Kidney epithelial cell (primary cell): ENCODE data around the gene RASGEF1B. TPM values are rescaled to one million over a fixed set of nuclear protein-coding genes. Genes with fewer than 3 reads are reported as not detected.
"Not testable (repeated sequence)": the region's sequence is repeated elsewhere in the genome, so short reads cannot be mapped to it uniquely, and the experiment has no call there.

Experiments
- DNase-seq: peaks from one replicate; pipeline ENCODE4 v3.0.0-alpha.2; 2010; ENCODE audit warnings: low read depth
- H3K27me3 ChIP-seq: 2 replicates; pipeline ENCODE4 v1.6.0; 2011; ENCODE audit warnings: low read length; ENCODE audit not compliant: control insufficient read depth, insufficient read depth
- H3K36me3 ChIP-seq: 2 replicates; pipeline ENCODE4 v1.5.1; 2011; ENCODE audit warnings: low read length; ENCODE audit not compliant: control insufficient read depth, insufficient read depth
- H3K4me3 ChIP-seq: 2 replicates; pipeline ENCODE4 v1.5.1; 2011; ENCODE audit warnings: low read depth, mild to moderate bottlenecking, control low read depth, low read length
- CTCF ChIP-seq: IDR thresholded peaks from 2 replicates; pipeline ENCODE4 v1.5.1; 2011; ENCODE audit warnings: mild to moderate bottlenecking, moderate library complexity, low read length, control low read depth, inconsistent platforms; ENCODE audit not compliant: insufficient read depth, poor library complexity, severe bottlenecking
- total RNA-seq: library from RNA; depleted of rRNA; stranded (reverse); fragments of >200 nt; gene quantifications from 2 replicates; pipeline ENCODE4 v1.2.3, GENCODE V29; 2015

The RASGEF1B gene
- total RNA-seq, 1 donor from 2014 or later = 14.0 TPM

GRCh38 chr4:81412946-81413495 is 58.7 kb downstream of the RASGEF1B start:
- TF ChIP-seq CTCF = no peak
- DNase-seq = no peak
- H3K36me3 ChIP-seq = no peaks in the 10 kb centered on the region
- H3K27me3 ChIP-seq = no peaks in the 10 kb centered on the region
- no peak overlapping the region for H3K4me3 ChIP-seq

- H3K36me3 ChIP-seq = no peaks in the 10 kb centered on the region
- no peak for DNase-seq
- H3K4me3 ChIP-seq = no peak overlapping the region
- TF ChIP-seq CTCF = no peak
- no peaks in the 10 kb centered on the region for H3K27me3 ChIP-seq
Observed at GRCh38 chr4:81410680-81411079, 61.0 kb downstream of the RASGEF1B start.

- TF ChIP-seq CTCF = no peak
- Histone ChIP-seq H3K4me3 (no peak overlapping the region), H3K27me3 (no peaks in the 10 kb centered on the region), H3K36me3 (no peaks in the 10 kb centered on the region)
- DNase-seq = no peak
Observed at GRCh38 chr4:81409836-81410235, 61.9 kb downstream of the RASGEF1B start.

GRCh38 chr4:81408341-81408740 is 63.4 kb downstream of the RASGEF1B start:
- Histone ChIP-seq H3K27me3 (no peaks in the 10 kb centered on the region), H3K4me3 (no peak overlapping the region), H3K36me3 (no peaks in the 10 kb centered on the region)
- no peak for DNase-seq
- TF ChIP-seq CTCF = no peak

GRCh38 chr4:81407726-81408125 is 64.0 kb downstream of the RASGEF1B start:
- no peak for DNase-seq
- no peak for TF ChIP-seq CTCF

GRCh38 chr4:81406481-81406880 is 65.2 kb downstream of the RASGEF1B start:
- H3K27me3 ChIP-seq, H3K36me3 ChIP-seq, DNase-seq, H3K4me3 ChIP-seq: not testable (repeated sequence)

More at GRCh38 chr4:81407726-81408125, 64.0 kb downstream of the RASGEF1B start:
- H3K36me3 ChIP-seq = no peaks in the 10 kb centered on the region
- H3K27me3 ChIP-seq = no peaks in the 10 kb centered on the region
- no peak overlapping the region for H3K4me3 ChIP-seq
